ENCODE measurements around the gene ADD1.
A peak's percentile ranks its signal among the peaks of the same experiment; 100 is the strongest.

ADD1 gene, protein sequence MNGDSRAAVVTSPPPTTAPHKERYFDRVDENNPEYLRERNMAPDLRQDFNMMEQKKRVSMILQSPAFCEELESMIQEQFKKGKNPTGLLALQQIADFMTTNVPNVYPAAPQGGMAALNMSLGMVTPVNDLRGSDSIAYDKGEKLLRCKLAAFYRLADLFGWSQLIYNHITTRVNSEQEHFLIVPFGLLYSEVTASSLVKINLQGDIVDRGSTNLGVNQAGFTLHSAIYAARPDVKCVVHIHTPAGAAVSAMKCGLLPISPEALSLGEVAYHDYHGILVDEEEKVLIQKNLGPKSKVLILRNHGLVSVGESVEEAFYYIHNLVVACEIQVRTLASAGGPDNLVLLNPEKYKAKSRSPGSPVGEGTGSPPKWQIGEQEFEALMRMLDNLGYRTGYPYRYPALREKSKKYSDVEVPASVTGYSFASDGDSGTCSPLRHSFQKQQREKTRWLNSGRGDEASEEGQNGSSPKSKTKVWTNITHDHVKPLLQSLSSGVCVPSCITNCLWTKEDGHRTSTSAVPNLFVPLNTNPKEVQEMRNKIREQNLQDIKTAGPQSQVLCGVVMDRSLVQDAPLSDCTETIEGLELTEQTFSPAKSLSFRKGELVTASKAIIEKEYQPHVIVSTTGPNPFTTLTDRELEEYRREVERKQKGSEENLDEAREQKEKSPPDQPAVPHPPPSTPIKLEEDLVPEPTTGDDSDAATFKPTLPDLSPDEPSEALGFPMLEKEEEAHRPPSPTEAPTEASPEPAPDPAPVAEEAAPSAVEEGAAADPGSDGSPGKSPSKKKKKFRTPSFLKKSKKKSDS

DNA sequence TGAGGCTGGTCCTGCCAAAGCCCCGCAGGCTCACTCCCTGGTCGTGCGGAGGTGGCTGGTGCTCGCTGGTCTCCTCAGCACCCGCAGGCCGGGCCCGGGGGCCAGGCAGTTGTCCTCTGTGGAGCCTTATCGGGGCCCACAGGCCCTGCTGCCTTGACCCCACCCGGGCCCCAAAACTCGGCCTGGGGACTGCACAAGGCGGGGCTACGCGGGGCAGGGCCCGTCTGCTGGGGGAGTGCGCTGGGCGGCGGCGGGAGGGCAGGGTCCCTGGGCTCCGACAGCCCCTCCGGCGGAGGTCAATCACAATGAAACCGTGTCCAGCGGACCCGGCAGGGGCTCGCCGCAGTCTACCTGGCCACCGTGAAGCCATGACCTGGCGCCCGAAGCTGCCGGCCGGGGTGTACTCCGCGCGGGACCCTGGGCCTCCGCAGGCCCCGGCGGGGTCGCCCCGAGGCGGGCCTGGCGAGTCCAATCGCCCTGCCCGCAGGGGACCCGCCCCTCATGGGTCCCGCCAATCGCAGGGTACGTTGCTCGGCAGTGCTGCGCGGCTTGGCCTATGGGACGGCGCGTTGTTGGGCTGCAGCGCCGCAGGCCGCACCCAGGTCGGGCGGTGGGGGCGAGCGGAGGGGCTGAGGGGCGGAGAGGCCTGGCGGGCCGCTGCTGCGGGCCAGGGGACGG lies at the start of gene ADD1:
Gene ADD1, plus strand, starts transcription at position 582 of the 678 bp plus-strand sequence. CDS start 32,072 bp downstream, outside the sequence.
- peak; percentile 85 for DNase-seq

DNA sequence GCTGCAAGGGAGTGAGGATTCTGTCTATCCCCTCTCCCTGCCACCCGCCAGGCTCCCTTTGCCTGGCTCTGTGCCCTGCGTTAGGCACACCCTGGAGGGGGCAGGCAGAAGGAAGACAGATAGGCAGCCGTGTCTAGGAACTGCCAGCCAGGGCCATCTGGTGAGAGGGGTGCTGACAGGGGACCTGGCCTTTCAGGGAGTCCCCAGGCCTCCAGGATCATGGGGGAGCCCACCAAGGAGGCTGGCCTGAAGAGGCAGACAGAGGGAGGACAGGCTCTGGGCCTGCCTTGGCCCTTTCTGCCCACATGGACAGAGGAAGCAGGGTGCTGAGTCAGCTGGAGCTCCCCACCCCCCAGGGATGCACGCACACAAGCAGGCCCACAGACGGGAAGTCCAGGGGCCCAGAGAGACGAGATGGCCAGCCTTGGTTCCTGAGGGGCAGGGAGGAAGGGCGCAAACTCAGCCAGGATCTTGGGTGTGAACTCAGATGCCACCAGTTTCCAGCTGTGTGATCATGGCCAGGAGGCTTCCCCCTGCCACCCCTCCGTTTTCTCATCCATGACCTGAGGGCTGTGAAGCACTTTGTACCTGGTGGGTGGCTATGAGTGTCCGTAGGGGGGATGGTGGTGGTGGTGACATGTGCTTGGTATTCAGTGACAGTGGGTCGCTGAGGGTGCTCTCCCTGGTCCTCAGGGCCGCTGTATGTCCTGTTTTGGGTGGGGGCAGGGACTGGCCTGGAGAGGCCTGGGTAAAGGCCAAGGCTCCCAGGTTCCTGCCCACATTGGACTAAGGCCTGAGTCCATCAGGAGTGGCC lies 49.0 kb upstream of the ADD1 start:
- peak; percentile 61 for DNase-seq

DNA sequence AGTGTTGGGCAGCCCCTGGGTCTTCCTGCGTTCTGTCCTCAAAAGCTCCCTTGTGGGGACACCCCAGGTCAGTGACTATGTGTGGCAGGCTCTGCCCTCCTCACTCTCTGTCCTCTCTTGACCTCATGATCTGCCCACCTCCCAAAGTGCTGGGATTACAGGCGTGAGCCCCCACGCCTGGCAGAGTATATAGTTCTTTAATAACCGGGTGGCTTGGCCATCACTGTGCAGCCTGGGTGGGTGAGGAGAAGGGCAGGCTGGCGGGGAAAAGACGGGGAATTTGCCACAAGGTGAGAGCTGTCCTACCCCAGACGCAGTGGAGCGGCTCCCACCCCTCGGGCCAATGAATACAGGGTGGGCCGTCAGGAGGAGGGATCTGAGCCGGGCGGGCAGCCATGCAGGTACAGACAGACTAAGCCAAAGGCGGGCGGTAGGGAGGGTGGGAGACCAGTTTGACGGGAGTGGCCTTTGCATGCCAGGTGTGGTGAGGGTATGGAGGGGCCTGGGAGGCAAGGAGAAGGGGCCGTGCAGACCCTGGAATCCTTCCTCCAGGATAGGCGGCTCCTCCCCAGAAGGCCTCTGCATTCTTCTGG lies 48.2 kb upstream of the ADD1 start:
- DNase-seq = no peak

DNA sequence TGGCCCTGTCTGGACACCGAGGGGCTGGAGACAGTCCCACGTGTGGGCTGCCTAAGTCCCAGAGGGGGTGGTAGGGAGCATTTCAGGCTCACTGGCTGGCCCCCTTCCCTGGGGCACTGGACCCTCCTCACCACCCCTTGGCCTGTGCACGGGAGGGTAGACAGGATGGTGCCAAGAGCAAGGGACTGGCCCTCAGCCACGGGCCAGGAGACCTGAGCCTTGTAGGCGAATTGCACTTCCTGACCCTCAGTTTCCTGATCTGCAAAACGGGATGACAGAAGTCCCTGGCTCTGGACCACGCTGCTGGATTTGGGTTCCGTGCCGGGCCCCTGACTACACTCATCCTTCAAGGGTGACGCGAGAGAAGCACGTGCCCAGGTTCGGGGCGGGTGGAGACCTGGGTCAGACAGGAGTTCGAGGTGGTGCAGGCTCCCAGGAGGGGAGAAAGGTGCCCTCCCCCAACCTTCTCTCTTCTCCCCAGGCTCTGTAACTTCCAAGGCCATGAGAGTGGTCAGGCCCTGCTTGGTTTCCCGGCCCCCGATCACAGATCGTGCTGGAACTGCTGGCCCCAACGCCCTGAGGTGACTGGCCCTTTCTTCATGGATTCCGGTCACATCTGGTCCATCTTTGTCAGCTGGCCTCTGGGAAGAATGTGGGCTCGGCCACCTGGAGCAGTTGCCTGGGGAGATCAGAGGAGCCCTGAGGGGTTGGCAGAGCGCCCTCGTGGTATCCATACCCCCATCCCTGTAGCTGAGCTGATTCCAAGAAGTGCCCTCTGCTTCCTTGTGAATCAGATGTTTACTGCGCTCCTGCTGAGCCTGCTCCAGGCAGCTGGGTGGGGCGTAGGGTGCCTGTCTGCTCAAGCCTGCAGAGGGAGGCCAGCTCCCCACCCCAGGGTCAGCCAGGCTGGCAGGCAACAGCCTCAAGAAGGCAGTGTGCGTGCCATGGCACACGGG lies 47.5 kb upstream of the ADD1 start:
- DNase-seq = peak; percentile 82

DNA sequence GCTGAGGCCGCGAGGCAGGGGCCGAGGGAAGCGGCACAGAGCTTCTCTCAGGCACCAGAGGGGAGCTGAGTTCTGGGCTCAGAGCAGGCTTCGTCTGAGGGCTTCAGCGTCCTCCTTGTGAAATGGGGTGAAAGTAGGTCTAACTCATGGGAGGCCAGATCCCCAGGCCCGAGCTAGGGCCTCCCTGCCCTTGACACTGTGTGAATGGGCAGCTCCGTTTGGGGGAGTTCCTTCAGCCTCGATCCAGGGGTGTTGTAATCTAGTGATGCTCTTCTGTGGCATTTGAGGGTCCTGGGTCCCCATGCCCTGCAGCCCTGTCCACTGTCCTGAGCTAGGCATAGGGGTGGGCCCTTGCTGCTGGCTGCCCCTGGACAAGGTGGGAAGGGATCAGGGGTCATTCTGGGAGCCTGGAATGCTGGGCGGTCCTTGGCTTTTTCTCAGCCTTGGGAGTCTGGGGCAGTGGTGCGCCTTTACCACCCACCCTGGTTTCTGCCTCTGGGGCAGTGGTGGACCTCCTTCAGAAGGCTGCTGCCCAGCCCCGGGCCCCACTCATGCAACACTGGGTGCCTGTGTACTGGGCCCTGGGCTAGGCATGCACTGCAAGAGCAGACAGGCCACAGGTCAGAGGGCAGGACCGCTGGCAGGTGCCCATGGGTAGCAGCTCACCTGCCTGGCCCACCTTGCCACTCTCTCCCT lies 46.6 kb upstream of the ADD1 start:
- no peak for DNase-seq

DNA sequence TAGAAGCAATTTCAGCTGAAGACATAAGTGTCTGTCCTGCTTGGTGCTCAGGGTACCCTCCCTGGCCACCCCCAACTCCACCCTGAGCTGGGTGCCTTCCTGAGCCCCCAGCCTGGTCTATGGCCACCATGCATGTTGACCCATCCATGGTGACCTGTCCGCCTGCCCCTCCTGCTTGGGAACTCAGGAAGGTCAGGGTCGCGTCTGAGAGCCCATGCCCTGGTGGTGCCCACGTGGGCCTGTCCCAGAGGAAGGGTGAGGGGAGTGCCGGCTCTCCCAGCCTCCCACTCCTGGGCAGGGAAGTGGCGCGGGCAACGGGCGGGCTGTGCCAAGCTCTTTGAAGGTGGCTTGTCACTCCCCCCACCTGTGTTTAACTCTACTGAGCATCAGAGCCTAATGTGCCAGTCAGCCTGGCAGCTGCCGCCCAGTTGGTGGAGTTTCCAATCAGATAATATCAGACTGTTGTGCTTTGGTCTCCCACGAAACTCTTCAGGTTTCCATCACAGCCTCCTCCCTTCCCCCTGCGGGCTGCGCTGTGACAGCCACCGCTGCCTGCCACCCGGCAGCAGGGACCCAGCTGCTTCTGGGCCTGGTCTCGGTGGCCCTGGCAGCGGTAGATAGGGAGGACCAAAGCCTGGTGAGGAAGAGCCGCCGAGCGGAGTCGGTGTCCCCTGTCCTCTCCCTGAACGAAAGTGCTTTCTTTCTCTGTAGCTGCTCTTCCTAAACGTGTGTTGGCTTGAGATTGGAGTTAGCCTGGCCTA lies 45.9 kb upstream of the ADD1 start:
- no peak for DNase-seq

DNA sequence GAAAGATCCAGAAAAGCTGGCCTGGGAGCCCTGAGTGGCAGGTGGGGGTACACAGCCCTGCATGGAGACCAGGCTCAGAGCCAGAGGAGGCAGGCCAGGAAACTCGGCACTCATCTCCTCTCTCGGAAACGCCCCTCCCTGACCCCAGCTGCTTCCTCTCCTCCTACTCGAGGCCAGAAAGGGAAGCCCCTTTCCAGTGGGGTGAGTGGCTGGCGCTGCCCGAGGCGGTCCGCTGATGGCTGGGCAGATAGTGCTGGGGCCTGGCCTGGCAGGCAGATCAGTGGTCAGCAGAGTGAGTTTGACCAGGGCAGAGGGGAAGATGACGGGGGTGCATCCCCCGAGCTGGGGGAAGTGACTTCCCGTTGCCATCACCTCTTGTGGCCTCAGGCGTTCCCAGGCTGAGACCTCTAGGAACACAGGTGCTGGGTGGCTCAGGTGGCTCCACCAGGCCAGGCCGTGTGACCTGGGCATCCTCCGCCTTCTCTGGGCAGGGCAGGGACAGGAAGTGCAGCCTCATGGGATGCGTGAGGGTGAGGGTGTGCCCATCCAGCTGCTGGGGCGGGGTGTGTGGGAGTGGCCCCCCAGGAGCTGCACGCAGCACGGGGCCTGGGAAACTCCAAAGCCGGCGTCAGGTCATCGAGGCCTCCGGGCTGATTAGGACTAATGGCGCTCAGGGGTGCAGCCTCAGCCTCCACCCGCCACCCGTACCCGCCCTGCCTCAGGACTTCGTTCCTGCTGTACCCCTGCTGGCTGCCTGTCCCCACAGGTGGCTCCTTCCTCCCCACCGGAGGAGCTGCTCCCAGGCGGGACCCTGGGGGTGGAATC lies 45.0 kb upstream of the ADD1 start:
- DNase-seq = peak; percentile 58

DNA sequence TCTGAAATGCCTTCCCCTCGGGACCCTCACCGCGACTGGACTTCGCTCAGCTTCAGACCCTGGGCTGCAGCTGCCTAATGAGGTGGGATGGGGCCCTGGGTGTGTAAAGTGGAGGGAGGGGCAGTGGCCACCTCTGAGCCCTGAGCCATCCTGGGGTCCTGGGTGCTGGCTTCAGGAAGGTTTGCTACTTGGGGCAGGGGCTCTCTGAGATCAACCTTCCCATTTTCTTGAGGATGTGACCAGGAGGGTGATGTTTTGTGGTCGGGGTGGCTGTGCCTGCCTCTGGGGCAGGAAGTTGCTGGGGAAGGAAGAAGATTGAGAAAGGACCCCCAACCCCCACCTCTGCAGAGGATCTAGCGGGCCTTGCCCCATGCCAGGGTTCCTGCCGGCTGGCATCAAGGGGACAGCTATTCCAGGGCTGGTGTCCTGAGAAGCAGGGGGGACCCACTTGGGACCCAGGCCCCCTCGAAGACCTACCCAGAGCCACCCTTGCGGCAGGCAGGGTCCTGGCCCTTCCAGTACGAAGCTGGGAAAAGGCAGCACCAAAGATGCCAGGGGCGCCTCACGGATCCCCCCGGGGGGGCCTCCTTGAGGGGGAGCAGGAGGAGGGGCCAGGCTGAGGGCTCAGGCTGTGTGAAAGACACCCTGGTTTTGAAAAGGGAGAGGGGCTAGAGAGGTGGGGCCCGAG lies 44.3 kb upstream of the ADD1 start:
- DNase-seq = no peak

DNA sequence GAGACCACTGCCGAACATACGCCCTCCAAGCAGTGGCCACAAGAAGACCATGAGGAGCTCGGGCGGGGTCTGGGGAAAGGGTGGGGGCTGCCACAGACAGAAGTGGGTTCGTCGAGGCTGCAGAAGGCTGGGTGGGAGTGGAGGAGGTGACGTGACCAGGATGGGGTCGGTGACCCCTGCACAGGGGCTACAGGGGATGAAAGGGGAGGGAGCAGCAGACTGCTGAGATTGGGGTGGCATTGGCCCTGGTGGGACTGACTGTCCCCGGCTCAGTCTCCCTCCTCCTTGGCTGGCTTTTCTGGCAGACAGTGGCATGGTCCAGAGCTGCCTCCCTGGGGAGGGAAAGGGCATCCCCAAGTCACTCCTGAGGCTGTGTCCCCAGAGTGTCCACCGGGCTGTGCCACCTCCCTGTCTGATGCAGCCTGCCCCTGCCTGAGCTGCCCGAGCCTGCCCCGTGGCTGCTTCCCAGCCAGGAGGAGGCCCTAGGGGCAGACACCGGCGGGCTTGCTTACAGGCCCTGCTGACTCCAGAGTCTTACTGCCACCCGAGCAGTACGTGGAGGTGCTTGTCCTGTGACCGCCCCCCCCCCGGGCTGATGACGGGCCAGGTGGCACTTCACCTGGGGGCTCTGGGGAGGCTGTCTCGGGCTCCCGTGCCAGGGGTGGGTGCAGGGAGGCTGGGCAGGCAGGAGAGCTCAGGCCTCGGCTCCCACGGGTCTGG lies 43.5 kb upstream of the ADD1 start:
- DNase-seq = no peak

DNA sequence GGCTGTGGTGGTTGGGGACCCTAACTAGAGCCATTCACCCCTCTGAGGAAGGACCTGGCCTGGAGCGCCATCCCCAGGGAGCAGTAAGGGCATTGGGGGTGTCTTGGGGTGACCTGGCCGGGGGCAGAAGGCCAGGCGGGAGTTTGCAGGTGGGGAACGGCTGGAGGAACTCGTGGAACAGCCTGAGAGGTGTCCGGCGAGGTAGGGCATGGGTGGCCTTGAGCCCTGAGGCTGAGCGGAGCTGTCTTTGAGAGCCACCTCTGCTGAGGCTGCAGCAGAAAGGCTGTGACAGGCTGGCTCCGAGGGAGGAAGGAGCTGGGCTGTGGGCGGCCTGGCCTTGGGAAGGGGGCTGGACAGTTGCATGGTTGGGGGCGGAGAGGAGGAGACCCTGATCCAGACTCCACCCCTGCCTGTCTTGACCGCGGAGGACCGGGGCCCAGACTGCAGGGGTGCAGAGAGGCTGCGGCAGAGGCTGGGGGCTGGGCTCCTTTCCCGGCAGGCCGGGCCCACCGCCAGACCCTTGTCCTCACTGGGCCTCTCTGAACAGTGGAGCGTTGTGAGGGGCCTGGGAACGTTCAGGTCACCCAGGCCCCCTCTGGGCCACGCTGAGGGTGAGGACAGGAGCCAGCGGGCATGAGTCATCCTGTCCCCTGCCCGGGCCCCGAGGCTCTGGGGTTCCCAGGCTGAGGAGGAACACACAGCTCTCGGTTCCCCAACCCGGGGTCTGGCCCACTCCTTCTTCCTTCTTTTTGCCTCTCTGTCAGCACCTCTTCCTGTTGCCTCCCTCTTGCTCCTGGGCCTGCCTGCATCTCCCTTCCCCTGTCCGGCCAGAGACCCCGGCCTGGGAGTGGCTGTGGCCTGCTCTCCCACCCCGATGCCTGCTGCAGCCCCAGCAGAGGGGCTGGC lies 42.7 kb upstream of the ADD1 start:
- no peak for DNase-seq

DNA sequence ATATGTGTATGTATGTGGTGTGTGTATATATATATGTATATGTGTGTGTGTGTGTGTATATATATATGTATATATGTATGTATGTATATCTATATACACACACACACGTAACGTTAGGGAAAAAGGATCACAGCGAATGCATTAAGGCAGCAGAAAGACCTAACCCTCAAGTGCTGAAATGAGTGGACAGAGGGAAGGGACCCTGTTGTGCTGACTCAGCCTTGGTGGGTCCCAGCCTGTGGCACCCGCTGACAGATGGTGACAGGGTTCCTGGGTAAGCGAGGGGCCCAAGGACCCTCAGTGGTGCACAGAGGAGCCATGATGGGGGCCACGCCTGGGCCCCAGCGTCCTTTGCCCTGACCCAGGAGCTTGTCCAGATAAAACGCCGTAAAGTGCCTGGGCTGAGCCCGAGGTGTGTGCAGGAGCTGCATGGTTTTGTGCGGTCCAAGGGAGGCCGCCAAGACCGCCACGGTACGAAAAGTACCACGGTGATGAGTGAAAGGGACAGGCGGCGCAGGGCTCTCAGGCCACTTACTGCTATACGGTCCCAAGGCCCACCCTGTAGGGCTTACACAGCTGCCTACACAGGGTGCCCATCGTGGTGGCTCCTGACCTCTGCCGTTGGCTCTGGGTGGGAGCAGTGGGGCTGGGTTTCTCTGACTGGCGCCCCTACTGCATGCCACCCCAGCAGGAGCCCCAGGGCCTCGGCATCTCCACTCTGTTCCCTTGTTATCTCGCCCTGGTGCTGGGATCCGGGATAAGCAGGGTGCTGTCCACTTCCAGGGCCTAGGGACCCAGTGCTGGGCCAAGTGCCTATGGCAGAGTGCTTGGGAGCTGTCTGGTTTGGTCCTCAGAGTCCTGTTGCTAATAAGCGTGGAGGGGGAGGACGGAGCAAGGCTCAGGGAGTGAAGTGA lies 40.8 kb upstream of the ADD1 start:
- DNase-seq = no peak

DNA sequence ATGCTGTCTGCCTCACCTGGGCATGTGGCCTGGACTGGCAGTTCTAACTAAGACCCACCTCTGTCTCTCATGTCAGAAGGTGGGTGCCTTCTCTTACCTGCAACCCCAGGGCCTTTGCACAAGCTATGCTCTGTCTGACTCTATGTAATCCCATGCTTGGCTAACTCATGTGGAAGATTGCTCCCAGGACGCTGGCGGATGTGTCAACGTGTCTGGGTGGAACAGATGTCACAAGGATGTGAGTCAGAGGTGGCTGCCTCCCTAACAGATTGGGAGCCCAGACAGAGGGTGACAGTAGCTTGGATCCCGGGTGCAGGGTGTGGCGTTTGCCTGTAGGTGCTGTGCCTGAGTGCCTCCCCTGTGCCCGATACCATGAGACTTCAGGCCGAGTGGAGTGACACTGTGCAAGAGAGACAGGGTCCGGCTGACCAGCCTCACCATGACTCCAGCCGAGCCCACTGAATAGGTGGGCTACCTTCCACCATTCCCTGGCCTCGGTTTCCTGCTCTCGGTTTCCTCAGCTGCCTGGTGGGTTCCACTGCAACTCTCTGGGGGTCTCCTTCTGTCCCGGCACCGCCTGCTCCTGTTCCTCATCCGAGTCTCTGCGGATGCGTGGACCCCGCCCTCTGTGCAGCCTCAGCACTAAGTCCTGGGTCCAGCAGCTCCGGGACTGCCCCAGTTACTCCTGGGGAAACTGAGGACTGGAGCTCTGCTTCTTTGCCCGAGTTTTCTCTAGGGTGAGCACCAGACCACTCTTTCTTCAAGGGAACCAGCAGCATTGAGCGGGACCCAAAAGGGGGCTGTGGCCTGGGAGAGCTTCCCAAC lies 39.8 kb upstream of the ADD1 start:
- DNase-seq = no peak

DNA sequence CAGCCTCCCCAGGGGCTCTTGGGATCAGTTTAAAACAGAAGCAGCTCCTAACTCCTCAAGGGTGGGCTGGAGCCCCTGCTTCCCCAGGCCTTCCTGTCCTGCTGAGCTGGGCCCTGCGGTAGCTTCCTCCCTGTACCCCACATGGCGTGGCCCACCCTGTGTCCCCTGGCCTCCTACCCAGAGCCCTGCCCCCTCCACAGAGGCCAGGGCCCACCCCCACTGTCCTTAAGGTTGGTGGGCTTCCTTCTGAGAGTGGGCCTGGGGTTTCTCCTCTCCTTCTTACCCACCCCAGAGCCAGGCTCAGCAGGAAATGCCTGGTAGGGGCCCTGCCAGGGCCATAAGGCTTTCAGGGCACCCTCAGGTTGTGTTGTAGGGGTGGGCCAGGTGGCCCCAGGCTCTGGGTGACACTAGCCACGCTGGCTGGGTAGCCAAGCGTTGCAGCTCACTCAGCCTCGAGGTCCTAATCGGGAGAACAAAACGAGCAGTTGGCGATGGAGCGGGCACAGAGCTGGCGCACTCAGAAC lies 39.1 kb upstream of the ADD1 start:
- DNase-seq = no peak

DNA sequence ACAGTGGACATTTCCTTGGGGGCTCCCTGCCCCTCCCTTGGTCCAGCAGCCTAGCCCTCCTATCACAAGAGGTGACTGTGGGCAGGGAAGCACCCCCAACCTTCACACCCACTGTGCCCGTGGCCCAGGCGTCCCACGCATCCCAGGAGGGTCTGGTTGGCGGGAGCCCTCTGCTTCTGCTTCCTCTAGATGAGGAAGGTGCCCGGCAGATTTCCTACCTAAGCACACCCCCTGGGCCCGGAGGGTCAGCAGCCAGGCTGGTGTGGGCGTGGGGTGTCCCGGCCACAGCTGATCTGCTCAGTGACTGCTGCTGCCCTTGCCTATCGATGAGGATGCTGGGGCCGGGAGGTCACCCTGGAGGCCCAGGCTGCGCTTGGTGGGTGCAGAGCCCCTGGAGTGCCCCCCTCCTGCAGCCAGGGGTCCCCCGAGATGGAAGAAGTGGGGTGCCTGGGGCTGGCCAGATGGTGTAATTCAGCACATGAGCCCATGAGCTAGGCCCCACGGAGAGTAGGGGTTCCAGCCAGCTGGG lies 38.6 kb upstream of the ADD1 start:
- no peak for DNase-seq
